ENCODE data around the gene LYVE1. TPM values are rescaled to one million over a fixed set of nuclear protein-coding genes. Genes with fewer than 3 reads are reported as not detected.

LYVE1 gene
- polyA plus RNA-seq, 1 of the 3 experiments (the other 2 are of a cell fraction) = not detected

- Histone ChIP-seq H3K4me1 (ENCODE audit: control insufficient read depth in 1 of 2, insufficient read depth in 2 of 2, low read depth in 1 of 2, low read length in 1 of 2) (no peaks in the 10 kb centered on the region), H3K36me3 (replicated peaks in 1 of 2; ENCODE audit: control insufficient read depth in 1 of 2, insufficient read depth in 2 of 2, low read length in 1 of 2) (no peaks in the 10 kb centered on the region), H2AFZ (ENCODE audit: low read depth) (no peak overlapping the region), H3K4me3 (ENCODE audit: low read depth in 2 of 2, low read length in 1 of 2) (no peak overlapping the region), H3K9ac (no peak overlapping the region), H3K79me2 (ENCODE audit: insufficient read depth) (no peaks in the 10 kb centered on the region), H3K27ac (ENCODE audit: low read depth in 2 of 2, low read length in 1 of 2) (no peak overlapping the region), H3K9me3 (no peaks in the 10 kb centered on the region), H3K4me2 (no peak overlapping the region), H3K27me3 (ENCODE audit: insufficient read depth) (no peaks in the 10 kb centered on the region), H3F3A (replicated peaks; ENCODE audit: insufficient read depth) (no peaks in the 10 kb centered on the region), H4K20me1 (ENCODE audit: insufficient read depth) (no peaks in the 10 kb centered on the region), H3K9me2 (no peaks in the 10 kb centered on the region)
- 90% methylated on average over 6 of the region's 6 CpGs for WGBS (ENCODE audit: low lambda C conversion rate)
- POLR2A ChIA-PET = no interaction called here
- CTCF ChIA-PET = no interaction called here
- DNase-seq = no peak
- no peak for TF ChIP-seq TCF12 (IDR thresholded peaks at IDR 0.05)
- TF ChIP-seq YY1 (IDR thresholded peaks at IDR 0.05; ENCODE audit: low read depth) = no peak
- no peak for TF ChIP-seq TAF1 (IDR thresholded peaks at IDR 0.05; ENCODE audit: borderline replicate concordance, low read depth, low read length)
- TF ChIP-seq, protein P1, sequence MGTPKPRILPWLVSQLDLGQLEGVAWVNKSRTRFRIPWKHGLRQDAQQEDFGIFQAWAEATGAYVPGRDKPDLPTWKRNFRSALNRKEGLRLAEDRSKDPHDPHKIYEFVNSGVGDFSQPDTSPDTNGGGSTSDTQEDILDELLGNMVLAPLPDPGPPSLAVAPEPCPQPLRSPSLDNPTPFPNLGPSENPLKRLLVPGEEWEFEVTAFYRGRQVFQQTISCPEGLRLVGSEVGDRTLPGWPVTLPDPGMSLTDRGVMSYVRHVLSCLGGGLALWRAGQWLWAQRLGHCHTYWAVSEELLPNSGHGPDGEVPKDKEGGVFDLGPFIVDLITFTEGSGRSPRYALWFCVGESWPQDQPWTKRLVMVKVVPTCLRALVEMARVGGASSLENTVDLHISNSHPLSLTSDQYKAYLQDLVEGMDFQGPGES (IDR thresholded peaks at IDR 0.05; ENCODE audit: low read depth, low read length) = no peak
- TF ChIP-seq POLR2AphosphoS5 (IDR thresholded peaks at IDR 0.05; ENCODE audit: low read depth, low read length) = no peak
- TF ChIP-seq ELF1 (IDR thresholded peaks at IDR 0.05) = no peak
- TF ChIP-seq USF1 (IDR thresholded peaks at IDR 0.05; ENCODE audit: borderline replicate concordance, low read depth) = no peak
- TF ChIP-seq RFX5 (IDR thresholded peaks at IDR 0.05; ENCODE audit: low read length) = no peak
- TF ChIP-seq, protein P2, sequence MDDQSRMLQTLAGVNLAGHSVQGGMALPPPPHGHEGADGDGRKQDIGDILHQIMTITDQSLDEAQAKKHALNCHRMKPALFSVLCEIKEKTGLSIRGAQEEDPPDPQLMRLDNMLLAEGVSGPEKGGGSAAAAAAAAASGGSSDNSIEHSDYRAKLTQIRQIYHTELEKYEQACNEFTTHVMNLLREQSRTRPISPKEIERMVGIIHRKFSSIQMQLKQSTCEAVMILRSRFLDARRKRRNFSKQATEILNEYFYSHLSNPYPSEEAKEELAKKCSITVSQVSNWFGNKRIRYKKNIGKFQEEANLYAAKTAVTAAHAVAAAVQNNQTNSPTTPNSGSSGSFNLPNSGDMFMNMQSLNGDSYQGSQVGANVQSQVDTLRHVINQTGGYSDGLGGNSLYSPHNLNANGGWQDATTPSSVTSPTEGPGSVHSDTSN (IDR thresholded peaks at IDR 0.05) = no peak
- TF ChIP-seq, protein P3, sequence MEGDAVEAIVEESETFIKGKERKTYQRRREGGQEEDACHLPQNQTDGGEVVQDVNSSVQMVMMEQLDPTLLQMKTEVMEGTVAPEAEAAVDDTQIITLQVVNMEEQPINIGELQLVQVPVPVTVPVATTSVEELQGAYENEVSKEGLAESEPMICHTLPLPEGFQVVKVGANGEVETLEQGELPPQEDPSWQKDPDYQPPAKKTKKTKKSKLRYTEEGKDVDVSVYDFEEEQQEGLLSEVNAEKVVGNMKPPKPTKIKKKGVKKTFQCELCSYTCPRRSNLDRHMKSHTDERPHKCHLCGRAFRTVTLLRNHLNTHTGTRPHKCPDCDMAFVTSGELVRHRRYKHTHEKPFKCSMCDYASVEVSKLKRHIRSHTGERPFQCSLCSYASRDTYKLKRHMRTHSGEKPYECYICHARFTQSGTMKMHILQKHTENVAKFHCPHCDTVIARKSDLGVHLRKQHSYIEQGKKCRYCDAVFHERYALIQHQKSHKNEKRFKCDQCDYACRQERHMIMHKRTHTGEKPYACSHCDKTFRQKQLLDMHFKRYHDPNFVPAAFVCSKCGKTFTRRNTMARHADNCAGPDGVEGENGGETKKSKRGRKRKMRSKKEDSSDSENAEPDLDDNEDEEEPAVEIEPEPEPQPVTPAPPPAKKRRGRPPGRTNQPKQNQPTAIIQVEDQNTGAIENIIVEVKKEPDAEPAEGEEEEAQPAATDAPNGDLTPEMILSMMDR (IDR thresholded peaks at IDR 0.05) = no peak
- TF ChIP-seq MXI1 (IDR thresholded peaks at IDR 0.05; ENCODE audit: low read depth, low read length) = no peak
- TF ChIP-seq TEAD4 (IDR thresholded peaks at IDR 0.05; ENCODE audit: borderline replicate concordance, insufficient read depth) = no peak
- TF ChIP-seq GATA2 (CRISPR knock-in tag; IDR thresholded peaks at IDR 0.05) = no peak
- no peak for TF ChIP-seq RAD21 (IDR thresholded peaks at IDR 0.05; ENCODE audit: low read length)
- no peak for TF ChIP-seq EP300 (IDR thresholded peaks at IDR 0.05; ENCODE audit: borderline replicate concordance in 1 of 2, low read depth in 1 of 2, low read length in 1 of 2)
- no peak for TF ChIP-seq NFIC (IDR thresholded peaks at IDR 0.05; ENCODE audit: borderline replicate concordance)
- TF ChIP-seq ZBTB33 (IDR thresholded peaks at IDR 0.05; ENCODE audit: borderline replicate concordance, low read depth) = no peak
- no peak for TF ChIP-seq RXRA (IDR thresholded peaks at IDR 0.05; ENCODE audit: borderline replicate concordance, low read depth)
Observed at GRCh38 chr11:10598816-10599215, 30.4 kb upstream of the LYVE1 start.
